ENCODE data around the gene GNAO1.

The GNAO1 gene

DNA sequence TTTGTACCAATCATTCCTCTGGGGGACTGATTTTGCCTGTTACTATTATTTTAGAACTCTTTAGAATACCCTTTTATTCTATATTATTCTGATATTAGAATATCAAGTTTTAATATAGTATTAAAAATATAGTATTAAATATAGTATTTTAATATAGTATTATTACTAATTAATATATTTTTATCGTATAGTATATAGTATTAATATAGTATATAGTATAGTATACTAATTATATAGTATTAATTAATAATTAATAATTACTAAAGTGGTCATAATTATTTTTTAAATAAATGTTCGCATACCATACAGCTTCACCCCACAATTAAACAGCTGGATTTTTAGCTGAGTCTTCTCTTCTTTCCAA lies 73.3 kb downstream of the GNAO1 start:
- no peak for DNase-seq (ENCODE audit: low read depth in 2 of 3, low spot score in 1 of 3)

DNA sequence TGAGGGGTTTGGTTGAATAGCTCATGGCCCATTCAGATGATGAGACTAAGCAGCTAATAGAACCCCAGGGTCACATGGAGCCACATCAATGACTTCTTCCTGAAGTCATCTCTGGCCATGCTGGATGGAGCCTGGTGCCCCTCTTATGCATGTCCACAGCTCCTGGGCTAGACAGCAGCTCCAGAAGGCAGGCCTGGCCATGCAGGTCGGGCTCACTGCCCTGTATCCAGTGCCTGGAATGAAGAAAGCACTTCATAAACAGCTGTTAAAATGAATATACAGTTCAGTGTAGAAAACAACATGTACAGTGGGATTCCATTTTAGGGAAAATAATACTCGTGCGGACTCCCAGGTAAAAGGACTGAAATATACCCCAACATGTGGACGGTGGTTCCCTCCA lies 73.9 kb downstream of the GNAO1 start:
- no peak for DNase-seq (ENCODE audit: low read depth in 2 of 3, low spot score in 1 of 3)

DNA sequence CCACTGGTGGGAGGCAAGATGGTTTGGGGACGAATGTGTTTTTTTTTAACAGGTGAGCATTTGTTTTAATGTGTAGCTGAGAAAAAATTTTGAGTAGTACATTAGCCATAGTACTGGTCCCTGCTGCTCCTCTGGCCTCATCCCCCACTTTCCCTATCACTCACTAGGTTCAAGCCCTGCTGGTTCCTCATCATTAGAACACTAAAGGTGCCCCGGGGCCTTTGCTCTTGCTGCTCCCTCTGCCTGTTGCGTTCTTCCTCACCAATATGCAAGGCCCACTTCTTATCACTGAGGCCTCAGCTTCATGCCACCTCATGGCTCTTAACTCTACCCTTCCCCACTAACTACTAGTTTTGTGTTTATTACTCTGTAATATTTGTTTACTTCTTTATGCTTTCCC lies 74.5 kb downstream of the GNAO1 start:
- DNase-seq (ENCODE audit: low read depth in 2 of 3, low spot score in 1 of 3) = no peak

DNA sequence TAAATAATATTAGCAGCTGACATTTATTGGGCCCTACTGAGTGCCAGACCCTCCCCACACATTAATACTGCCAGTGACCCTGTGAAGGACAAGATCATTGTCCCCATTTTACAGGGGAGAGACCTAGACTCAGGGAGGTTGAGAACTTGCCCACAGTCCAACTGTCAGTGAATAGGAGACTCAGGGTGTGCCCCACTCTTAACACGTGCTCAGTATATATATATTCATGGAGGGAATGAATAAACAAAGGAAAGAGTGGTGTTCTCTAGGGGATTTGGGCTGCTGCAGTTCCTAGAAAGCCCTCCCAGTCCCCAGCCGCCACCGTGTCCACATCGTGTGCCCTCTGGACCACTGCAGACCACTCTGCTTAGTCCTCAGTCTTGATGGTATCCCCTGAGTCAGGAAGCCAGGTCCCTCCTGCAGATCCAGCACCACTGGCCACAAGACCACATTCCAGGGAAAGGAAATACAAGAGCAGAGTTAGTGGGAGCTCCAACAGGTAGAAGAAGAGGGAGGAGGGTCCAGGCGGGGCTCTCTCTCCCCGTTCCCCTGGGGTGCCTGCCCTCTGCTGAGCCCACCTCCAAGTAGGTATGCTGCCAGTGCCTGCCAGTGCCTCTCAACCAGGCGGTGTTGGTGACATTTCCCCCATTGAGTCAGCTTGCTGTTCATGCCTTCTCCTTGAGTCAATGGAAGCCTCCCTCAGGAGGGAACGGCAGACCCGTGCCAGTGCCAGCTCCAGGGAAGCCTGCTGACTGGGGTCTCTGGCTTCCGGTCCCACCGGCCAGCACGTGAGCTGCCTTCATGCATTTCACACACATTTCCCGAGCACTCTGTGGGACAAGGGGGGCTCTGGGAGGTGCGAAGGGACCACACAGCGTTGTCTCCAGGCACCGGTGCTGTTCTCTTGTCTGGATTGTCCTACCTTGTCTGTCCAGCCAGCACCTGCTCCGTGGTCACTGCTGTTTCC lies 75.6 kb downstream of the GNAO1 start:
- no peak for DNase-seq (ENCODE audit: low read depth in 2 of 3, low spot score in 1 of 3)

DNA sequence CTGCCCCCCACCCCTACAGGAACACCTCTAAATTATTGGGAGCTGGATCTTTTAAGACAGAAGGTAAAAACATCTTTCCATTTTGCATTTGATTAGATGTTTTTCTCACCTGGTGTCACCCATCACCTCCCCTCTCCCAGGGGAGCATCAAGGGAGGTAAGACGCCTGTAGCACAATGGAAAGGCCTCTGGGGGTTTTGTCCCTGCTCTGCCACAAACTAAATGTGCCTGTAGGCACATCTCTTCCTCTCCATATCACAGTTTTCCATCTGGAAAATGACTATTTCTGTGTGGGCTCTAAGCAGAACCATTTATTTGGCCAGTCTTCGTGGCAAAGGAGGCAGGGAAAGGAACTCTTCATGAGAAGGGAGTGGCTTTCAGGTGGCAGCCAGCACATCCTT lies 76.6 kb downstream of the GNAO1 start:
- DNase-seq (ENCODE audit: low read depth in 2 of 3, low spot score in 1 of 3) = no peak

DNA sequence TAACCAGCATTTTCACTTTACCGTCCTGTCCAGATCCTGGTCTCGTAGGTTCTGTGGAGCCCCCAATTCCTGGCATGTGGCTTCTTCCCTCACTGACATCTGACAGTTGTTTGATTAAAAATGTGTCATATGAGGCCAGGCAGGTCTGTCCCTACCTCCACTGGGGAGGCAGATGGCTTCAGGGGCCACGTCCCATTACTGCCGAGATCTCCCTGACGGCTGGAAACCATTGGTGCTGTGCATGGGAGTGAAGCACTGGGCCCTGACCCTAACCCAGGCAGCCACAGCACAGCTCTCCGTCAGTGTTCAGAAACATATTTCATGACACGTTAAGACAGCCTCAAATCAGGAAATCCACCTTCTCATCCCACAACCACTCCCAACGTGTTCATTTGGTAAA lies 77.5 kb downstream of the GNAO1 start:
- no peak for DNase-seq (ENCODE audit: low read depth in 2 of 3, low spot score in 1 of 3)

DNA sequence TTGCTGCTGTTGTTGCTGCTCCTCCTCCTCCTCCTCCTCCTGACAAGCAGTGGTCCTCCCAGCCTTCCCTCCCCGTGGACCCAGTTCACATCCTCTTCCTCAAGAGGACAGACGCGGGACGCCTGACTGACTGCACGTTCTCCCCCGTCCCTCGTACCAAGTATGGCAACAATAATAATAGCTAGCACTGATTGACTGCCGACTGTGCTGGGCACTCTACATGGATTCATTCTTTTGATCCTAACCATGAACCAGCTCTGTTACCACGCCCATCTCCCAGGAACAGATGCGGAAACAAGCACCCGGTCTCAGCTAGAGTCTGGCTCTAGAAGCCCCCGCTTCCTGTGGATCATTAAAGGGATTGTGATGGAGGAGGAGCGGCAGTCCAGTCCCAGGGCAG lies 78.0 kb downstream of the GNAO1 start:
- no peak for DNase-seq (ENCODE audit: low read depth in 2 of 3, low spot score in 1 of 3)

DNA sequence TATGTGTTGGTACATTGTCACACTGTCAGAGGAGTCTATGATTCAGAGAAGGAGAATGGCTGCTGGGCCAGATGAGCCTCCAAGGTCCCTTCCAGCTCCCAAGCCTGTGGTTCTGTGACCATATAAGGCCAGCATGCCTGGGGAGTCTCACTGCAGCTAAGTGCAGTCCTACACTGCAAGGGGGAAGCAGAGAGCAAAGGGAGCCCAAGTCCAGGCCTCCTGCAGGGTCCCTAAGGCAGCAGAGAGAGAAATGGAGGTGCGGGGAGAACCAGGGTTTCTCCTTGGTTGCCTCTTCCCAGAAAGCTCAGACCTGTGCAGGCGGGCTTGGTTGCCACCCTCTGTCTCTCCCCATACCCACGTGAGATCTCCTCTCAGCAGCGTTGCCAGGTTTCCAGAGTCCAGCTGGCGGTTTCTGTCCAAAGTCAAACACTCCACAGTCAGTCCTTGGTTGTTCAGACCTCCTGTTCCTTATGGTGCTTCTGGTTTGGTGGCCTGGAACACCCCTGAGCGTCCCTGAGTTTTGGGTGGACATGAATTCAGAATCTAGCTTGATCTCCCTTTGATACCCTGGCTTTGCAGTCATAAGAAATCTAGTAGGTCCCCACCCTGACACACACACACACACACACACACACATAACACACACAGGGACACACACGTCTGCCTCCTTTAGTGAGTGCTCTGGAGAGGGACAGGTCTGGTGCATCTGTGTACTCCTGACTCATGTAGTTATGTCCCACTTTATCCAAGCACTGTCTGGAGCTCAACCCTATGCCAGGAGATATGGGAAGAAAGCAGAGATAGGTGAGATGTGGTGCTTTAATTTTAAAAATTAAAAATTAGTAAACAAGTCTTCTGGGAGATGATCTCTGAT lies 78.8 kb downstream of the GNAO1 start:
- no peak for DNase-seq (ENCODE audit: low read depth in 2 of 3, low spot score in 1 of 3)

DNA sequence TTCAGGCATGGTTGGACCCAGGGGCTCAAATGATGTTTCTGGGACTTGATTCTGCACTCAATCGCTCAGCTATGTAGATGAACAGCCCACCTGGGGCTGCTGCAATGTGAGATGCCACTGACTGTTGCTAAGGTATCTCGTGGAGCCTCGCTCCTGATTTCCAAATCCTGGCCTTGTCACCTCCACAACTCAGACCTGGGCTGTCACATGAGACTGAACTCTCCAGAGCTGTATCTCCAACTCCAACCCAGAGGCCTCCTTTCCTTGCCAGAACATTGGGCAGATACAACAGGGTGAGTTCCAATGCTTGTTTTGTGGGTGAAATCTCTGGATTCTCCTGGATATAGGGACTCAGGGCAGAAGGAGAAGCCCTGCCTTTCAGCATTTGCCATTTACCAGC lies 79.5 kb downstream of the GNAO1 start:
- DNase-seq (ENCODE audit: low read depth in 2 of 3, low spot score in 1 of 3) = no peak

DNA sequence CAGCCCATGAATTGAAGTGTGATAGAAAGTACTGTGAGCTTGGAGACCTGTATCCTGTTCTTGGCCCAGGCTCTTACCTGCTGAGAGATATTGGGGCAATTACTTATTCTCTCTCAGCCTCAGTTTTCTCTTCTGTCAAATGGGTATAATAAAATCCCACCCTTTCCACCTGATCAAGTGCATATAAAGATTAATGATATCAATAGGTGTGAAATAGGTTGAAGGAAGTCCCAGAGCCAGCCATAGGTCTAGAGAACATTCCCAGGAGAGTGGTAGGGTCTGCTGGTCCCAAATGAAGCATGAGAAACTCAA lies 81.2 kb downstream of the GNAO1 start:
- DNase-seq (ENCODE audit: low read depth in 2 of 3, low spot score in 1 of 3) = no peak

DNA sequence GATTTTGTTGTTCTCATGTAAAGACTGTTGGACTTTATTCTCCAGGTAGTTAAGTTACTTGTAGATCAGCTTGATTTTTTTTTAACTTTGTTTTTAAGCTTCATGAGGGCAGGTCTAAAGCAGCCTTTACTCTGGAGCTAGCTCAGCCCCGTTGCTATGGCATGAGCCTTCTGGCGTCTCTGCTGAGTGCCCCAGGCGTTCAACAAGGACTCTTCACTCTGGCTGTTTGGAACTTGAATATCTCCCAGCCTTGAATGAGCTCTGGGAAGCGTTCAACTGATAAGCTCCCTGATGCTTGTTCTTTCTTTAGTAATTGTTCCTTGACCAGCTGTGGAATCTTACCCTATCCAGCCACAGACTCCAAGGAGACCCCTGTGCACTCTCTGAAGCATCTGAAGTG lies 82.3 kb downstream of the GNAO1 start:
- no peak for DNase-seq (ENCODE audit: low read depth in 2 of 3, low spot score in 1 of 3)

DNA sequence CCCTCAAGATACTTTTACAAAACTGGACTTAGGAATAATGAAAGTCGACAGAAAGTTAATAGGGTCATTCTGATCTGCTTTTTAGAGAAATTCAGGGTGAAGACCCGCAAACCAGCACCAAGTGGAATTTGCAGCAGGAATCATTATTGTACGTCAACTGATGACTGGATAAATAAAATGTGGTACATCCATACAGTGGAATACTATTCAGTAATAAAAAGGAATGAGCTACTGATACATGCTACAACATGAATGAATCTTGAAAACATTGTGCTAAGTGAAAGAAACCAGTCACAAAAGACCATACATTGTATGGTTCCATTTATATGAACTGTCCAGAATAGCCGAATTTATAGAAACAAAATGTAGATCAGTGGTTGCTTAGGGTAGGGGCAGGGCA lies 83.1 kb downstream of the GNAO1 start:
- DNase-seq (ENCODE audit: low read depth in 2 of 3, low spot score in 1 of 3) = no peak

DNA sequence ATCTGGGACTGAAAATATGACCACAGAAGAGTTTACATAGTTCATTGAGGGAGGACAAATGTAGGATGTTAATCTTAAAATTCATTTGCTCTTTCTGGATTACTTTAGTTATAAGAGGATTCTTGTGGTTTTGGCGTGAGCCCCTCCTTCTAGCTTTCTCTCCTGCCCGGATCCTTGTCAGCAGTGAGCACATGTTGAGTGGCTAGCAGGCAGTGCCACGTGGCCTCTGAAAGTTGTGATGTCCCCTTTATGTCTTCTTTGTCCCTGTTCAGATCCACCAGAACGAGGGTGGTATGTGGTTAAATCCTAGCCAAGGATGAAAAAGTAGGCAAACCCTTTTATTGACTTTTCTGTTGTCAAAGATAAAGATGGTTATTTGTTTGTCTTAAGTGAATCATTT lies 83.8 kb downstream of the GNAO1 start:
- no peak for DNase-seq (ENCODE audit: low read depth in 2 of 3, low spot score in 1 of 3)

DNA sequence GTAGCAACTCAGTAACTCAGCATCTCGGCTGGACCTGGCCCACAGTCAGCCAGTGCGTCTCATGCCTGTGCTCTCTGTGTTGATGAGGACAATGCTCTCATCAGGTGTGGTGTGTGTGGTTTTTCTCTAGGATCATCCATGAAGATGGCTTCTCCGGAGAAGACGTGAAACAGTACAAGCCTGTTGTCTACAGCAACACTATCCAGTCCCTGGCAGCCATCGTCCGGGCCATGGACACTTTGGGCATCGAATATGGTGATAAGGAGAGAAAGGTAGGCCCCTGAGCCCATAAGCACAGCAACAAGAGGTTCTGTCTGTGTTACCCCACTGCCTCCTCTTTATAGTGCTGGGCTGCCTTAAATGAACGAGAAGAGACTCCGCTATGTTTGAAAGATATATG lies 84.5 kb downstream of the GNAO1 start:
- DNase-seq (ENCODE audit: low read depth in 2 of 3, low spot score in 1 of 3) = no peak

DNA sequence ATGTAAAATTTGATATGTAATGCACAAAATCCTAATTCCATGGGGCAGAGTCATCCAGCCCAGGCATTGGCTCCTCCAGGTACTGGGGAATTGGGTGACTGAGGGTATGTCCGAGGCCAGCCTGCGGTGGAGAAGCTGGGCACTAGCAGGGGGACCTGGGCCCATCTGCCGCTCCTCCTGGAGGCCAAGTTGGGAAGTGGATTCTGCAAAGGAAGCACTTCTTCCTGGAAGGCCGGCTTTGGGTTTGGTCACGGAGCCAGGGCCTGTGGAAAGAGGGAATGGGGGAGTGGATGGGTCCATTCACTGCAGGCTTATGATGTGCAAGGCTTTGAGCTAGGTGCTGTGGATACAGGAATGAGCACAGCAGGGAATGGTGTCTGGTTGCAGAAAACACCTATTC lies 85.8 kb downstream of the GNAO1 start:
- DNase-seq (ENCODE audit: low read depth in 2 of 3, low spot score in 1 of 3) = no peak

DNA sequence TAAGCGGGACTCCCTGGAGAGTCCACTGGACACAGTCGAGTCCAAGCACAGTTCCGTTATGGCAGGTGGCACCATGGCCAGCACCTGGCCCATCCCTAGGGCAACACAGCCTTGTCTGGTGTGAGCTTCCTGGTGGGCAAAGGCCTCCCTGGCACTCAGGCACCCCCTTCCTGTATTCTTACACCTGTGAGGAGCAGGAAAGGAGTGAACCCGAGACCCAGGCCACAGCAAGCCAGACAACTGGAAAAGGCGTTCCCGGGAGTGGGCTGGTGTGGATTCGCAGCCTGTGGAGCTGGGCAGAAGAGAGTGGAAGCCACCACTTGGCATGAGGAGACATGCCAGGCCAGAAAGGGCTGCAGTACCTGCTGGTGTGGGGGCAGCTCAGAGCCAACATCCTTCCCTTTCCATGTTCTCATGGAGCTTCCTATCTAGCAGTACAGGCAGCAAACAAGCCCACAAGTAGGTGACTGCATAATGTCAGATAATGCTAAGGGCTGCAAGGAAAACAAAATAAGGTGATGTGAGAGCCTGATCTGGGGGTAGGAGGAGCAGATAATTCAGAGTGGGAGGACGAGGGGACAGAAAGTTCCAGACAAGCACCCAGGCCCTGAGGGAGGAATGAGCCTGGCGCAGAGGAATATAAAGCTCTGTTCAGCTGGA lies 87.0 kb downstream of the GNAO1 start:
- no peak for DNase-seq (ENCODE audit: low read depth in 2 of 3, low spot score in 1 of 3)

DNA sequence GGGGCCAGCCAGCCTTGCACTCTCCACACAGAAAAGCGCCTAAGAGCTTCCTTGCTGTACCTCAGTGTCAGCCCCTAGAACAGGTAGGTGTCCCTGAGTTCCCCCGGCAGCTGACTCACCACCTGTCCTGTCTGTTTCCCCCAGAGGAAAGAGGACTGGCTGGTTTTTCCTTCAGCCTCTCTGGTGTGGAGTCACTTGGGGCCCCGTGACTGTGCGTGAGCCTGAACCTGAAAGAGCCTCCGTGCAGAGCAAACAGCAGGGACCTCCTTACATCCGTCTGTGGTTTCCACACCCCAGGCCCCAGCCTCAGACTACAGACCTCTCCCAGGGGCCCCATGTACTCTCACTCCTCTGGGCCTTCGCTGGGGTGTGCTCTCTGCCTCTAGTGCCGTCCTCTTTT lies 87.8 kb downstream of the GNAO1 start:
- peak; percentile 28 to 41 (median 37) for DNase-seq (ENCODE audit: low read depth in 2 of 3, low spot score in 1 of 3)

DNA sequence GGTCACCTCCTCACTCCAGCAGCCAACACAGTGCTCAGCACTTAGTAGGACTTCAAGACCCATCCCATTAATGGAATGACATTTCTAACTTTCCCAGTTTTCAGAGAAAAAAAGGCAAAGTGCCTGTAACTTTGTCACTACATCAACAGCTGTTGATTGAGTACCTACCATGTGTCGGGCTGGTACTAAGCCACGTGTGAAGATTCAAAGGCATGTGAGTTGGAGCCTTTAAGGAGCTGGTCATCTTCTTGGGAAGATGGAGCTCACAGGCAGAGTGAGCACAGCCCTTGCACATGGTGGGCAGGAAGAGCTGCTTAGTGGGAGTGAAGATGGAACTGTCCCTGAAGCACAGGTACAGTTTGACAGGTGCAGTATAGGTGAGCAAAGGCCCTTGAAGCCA lies 88.6 kb downstream of the GNAO1 start:
- no peak for DNase-seq (ENCODE audit: low read depth in 2 of 3, low spot score in 1 of 3)

DNA sequence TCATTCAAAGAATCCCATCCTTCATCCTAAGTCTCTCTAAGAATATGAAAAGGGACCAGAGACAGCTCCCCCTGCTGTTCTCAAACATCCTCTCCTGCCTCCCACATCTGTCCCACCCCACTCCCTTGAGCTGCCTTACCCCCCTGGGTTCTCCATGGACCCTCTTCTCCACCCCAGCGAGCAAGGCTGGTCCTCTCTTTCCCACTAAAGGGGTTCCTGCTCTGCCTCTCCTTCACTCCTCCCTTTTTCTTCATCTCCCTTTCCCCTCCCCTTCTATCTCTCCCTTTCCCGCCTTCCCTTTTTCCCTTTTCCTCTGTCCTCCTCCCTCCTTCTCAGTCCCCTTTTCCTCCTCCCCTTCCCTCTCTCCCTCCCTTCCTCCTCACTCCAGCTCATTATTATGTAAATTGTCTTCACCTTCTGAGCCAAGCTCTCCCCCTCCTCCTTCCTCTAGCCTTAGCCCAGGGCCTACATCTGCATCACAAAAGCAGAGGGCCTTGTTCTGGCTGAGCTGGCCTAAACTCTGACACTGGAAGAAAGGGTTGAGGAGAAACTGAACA lies 90.0 kb downstream of the GNAO1 start:
- no peak for DNase-seq (ENCODE audit: low read depth in 2 of 3, low spot score in 1 of 3)

DNA sequence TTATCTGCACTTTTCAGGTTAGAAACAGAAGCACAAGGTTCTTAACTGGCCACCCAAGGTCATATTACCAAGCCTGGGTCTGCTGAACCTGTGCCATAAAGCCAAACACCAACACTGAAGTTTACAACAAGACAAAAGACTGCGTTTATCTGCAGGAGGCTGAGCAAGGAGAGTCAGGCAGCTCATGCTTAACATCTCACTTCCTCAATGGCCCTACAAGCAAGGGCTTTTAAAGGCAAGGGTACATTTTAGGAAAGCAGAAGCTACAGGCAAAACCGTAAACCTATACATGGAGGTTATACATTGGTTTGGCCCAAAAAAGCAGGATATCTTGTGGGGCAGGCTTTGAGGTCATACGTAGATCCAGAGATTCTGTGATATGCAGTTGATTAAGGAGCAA lies 91.2 kb downstream of the GNAO1 start:
- DNase-seq (ENCODE audit: low read depth in 2 of 3, low spot score in 1 of 3) = no peak

DNA sequence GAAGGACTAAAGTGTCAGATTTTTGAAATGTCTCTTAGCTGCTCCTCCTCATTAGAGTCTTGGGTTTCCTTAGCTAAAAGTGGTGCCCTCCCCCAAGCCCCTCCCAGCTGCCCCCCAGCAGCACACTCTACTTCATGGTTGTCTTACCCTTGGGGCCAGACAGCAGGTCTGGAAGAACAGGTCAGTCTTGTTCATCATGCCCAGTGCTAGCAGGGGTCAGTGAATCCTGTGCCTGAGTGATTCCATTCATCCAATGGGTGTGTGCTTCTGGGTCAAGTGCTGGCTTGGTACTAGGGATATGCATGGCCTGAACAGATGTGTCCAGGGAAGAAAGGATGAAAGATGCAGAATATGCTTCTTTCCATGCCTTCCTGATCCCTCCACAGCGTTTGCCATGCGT lies 93.2 kb downstream of the GNAO1 start:
- no peak for DNase-seq (ENCODE audit: low read depth in 2 of 3, low spot score in 1 of 3)

DNA sequence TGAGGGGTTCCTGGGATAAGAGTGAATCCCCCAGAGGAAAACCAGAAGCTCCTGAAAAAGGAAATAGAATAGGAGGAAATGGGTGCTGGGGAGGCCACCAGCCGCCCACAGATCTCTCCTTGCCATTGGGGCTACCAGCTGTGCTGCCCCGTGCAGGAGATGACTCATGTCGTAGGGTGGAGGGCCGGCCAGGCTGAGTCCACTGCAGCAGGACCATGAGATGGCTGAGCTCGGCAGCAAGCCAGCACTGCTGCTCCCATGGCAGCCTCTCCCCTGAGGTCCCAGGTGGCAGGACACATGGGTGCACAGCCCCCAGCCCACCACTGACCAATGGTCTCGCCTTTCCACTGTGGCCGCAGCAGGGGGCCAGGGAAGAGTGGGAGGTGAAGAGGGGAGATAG lies 95.5 kb downstream of the GNAO1 start:
- DNase-seq (ENCODE audit: low read depth in 2 of 3, low spot score in 1 of 3) = no peak

Data from stimulated activated CD4-positive, alpha-beta T cell treated with anti-CD3 and anti-CD28 coated beads, Interleukin-12 subunit alpha, Interleukin-12 subunit beta, amount 100 ng/mL, for 48 hours (primary cell).